ENCODE measurements around the gene DDX31.
"Not testable (repeated sequence)": the region's sequence is repeated elsewhere in the genome, so short reads cannot be mapped to it uniquely, and the experiment has no call there.

Gene DDX31

DNA sequence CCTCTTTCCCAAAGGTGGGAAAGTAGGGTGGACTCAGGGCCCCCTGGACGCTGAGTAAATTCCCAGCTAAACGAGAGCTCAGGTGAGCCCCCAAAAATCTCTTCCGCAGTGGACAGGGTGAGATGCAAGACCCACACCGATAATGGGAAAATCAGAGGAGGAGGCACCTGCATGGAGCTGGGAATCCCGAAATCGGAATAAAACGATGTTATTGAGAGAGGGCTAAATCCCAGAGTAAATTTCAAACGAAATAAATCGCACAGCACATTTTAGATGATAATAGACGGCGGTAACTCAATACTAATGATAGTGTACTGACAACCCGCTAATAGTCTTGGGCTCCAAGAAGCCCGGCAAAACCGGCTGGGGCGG lies 90.4 kb downstream of the DDX31 start:
- DNase-seq (ENCODE audit: low read depth in 2 of 2), result no peak

DNA sequence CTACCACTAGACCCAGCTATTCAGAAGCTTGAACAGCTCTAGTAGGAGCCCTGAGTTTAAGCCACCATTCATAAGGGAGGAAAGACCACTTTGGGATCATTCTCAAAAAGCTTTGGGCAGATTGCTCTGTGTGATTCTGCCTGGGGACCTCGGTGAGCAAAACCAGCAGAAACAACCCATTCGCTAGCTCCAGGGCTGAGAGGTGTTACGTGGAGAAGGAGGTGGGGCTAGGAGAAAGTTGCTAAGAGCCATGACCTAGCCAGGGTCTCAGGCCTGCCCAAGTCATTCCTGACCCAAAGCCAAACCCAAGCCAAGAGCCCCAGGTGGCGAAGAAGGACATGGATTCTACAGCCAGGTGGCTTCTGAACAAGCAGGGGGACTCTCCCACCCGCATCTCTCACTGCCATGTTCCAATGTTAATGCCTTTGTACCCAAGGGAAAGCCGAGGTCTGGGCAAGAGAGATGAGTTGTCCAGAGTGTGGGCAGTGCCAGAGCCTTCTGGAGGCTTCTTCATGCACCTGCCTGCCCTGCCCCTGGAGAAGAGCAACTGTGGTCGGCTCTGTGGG lies 91.3 kb downstream of the DDX31 start:
- DNase-seq (ENCODE audit: low read depth in 2 of 2), result no peak

DNA sequence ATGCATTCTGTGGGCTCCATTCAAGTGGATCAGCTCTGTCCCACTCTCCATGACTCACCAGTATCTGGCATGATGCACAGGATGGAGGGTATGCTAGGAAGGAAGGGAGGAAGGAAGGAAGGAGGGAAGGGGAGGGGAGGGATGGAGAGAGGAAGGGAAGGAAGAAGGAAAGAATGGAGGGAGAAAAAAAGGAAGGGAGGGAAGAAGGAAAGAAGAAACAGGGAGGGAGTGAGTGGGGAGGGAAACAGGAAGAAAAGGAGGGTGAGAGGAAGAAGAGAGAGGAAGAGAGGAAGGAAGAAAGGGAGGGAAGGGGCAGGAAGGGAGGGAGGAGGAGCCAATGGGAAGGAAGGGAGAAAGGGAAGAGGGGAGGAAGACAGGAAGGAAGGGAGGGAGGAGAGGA lies 92.7 kb downstream of the DDX31 start:
- DNase-seq (ENCODE audit: low read depth in 2 of 2), result no peak

DNA sequence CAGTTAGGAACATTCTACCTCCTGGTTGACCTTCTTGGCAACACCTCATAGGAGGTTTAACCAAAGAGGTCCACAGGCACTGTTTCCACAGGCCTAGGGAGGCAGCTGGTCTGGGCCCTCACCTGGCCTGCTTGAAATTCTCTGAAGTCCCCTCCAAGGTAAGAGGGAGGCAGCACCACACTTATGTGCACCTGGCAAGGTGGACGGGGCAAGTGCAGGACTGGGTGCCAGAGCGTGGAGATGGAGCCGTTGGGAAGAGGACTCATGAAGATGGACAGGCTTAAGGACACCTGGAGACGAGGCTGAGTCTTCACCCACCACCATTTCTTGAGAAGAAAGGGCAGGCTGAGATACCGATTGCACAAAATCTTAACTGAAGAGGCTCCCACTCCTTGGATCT lies 94.0 kb downstream of the DDX31 start:
- no peak for DNase-seq (ENCODE audit: low read depth in 2 of 2)

DNA sequence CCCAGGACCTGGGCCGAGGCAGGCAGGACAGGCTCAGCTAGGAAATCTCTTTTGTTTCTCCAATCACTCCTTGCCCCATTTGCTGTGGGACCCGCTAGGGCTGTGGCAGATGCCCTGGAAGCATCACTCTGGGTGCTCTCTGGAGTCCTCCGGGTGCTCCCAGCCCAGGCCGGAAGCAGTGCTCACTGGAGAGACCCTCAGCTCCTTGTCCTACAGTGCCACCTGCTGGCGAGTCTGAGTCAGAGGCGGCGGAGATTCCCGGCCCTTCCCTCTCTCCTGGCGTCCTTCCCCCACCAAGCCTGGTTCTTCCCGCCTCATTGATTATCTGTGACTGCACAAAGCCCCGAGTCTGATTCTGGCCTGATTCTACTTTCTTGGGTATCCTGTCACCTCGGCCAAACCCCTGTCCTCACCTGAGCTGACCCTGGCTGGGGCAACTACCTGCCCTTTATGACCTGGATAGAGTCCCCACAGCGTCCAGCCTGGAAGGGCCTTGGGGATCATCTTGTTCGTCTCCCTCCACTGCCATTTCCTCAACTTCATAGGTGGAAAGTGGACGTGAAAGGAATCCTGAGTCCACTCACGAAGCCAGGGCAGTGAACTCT lies 94.7 kb downstream of the DDX31 start:
- peak; percentile 42 to 45 for DNase-seq (ENCODE audit: low read depth in 2 of 2)

DNA sequence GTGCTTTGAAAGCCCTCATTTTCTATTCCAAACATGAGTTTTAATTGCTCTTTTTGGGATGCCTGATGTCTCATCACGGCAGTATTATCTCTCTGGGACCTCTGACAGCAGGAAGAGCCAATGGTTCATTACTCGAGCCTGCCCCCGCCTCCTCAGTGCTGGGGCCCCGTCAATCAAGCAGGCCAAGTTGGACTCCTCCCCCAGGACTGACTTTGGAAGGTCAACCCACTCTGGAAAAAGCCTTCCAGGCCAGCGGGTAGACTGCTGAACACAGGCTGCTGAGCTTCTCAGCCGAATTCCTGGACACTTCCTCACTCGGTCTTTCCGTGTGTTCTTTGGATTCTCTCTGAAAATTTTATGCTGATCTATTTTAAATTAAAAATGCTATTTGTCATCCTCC lies 96.9 kb downstream of the DDX31 start:
- DNase-seq (ENCODE audit: low read depth in 2 of 2), result no peak

DNA sequence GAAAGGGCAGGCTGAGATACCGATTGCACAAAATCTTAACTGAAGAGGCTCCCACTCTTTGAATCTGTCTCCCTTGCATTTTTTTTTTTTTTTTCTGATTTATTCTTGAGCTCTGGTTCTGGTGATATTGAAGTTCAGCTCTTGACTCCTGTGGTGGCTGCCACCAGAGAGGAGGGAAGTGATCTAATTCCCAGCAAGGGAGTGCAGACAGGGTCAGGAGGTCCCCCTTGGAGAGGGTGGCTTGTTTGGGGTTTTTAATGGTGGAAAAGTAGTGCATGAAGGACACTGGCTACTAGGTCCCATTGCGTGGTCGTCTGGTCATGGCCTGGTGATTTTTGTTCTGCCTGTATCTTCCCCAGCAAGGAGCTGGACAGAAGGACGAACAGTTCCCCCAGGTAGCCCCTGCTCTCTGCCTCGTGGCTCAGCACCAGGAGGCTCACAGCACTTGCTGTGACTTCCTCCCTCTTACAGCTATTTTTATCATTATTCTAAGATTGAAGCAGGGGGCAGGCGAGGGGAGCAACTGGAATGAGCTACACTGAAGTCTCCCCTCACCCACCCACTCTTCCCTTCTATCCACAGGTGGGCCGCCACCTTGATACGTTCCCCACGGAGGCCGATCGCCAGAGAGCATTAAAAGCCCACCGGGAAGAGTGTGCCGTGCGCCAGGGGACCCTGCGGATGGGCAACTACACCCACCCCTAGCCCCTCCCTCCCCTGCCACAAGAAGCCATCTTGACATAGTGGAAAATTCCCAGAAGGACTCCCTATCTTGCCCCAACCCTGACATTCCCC lies 97.8 kb downstream of the DDX31 start:
- no peak for DNase-seq (ENCODE audit: low read depth in 2 of 2)

DNA sequence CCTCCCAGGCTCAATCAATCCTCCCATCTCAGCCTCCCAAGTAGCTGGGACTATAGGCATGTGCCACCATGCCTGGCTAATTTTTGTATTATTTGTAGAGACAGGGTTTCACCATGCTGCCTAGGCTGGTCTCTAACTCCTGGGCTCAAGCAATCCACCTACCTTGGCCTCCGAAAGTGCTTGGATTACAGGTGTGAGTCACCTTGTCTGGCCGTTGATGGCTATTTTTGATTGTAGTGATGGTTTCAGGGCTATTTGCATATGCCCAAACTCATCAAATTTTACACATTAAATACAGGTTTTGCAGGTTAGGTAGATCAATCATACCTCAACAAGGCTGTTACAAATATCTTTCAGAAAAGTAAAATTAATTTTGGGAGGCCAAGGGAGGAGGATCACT lies 101.0 kb downstream of the DDX31 start:
- not testable (repeated sequence) for DNase-seq (ENCODE audit: low read depth in 2 of 2)

DNA sequence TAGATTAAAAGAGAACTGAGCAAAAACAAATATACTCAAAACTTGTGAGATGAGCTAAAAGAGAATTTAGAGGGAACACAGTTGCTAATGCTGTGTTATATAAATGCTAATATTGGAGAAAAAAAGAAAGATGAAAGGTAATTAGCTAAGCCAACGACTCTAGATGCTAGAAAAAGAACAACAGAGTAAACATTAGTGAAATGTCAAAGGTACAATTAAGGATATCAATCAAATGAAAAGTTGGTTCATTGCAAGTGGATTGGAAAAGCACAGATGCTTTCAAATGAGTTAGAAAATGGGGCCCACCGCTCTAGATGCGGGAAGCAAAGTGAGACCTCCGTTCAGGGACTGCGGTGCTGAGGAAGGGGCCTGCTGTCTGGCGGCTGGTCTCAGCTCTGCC lies 105.3 kb downstream of the DDX31 start:
- DNase-seq (ENCODE audit: low read depth in 2 of 2), result no peak

DNA sequence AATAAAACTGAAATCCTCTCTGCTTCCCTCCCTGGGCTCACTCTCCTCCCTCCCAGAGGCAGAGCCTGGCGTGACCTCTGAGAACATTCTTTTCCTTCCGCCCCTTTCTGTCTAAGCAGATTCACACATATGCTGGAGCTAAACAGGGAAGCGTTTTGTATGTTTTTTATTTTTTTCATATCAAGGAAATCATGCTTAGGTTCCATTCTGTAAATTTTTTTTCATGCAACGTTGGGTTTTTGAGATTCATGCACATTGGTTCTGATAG lies 107.5 kb downstream of the DDX31 start:
- no peak for DNase-seq (ENCODE audit: low read depth in 2 of 2)

DNA sequence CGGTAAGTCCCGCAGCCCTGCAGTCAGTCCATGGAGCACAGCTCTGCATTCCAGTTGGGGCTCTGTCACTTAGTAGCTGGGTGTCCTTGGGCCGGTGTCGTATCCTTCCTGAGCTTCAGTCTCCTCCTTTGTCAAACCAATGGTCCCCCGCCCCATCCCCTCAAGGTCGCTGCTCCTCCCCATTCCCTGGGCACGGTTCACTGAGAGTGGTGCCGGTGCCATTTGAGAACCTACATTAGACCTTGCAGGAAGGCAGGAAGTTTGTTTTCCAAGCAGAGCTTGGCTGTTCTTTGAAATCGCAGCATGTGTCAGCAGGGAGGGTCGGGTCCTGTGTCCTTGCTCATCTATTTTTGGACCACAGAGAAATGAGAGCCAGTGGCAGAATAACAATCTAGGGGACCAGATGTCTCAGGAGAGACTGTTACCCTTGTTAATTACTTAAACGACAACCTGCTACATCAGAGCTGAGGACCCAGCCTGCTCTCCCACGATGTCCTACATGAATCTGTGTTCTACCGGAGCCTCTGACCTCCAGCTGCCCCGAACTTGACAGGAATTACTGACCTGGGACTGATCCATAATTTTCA lies 109.1 kb downstream of the DDX31 start:
- DNase-seq (ENCODE audit: low read depth in 2 of 2), result no peak

DNA sequence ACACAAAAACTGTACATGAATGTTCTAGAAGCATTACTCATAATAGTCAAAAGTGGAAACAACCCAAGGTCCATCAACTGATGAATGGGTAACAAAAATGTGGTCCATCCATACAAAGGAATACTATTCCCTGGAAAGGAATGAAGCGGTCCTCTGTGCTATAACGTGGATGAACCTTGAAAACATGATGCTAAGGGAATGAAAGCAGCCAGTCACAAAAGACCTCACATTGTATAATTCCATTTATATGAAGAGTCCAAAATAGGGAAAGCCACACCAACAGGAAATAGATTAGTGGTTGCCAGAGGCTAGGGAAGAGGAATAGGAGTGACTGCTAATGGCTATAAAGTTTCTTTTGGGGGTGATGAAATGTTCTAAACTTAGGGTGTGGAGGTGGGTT lies 110.1 kb downstream of the DDX31 start:
- no peak for DNase-seq (ENCODE audit: low read depth in 2 of 2)

DNA sequence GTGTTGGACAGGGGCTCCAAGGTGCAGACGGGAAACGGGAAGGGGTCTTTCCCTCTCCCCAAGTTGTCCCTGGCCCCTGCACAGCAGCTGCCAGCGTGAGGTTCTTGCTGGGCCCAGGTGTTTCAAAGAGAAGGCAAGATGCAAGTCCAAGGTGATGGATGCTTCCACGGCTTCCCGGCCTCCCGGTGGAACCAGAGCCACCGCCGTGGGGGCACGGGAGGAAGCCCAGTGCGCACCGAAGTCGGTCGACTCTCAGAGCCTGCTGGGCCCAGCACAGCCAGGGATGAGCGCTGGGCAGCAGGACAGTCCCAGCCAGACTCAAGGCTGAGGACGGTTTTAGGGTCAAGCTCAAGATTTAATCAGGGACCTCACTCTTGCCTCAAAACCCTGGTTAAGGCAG lies 112.6 kb downstream of the DDX31 start:
- DNase-seq (ENCODE audit: low read depth in 2 of 2), result no peak

DNA sequence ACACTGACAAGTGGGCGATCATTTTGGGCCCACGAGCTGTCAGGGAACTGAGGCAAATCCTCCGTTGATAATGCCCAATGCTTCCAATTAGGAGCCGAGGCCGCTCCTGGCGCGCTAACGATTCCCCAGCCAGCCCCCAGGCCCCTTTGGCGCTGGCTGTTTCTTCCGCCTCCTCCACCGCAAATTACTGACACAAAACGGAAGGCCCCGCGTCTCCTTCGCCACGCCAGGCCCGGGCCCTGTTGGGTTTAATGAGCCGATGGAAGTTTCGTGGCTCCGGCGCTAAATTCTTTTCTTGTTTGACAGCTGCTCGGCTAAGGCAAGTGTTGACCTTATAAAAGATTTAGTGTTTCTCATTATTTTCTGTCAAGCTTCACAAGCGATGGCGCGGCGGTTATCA lies 113.1 kb downstream of the DDX31 start:
- no peak for DNase-seq (ENCODE audit: low read depth in 2 of 2)

DNA sequence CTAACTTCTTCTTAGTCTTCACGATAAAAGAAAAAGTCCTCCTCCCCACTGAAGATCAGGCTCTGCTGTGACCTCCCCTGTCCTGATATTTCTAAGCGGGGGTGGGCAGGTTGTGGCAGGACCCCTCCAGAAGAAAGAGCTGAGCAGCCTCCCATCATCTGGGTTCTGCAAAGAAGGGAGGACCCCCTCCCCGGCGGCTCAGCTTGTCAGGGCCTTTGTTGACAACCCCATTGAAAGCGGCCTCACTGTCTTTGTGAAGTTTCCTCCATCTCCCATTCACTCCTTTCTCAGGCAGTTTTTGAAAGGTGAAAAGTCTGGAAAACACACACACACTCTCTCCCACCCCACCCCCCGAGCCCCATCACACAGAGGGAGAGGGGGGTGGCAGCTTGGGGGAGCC lies 113.5 kb downstream of the DDX31 start:
- DNase-seq (ENCODE audit: low read depth in 2 of 2), result no peak

DNA sequence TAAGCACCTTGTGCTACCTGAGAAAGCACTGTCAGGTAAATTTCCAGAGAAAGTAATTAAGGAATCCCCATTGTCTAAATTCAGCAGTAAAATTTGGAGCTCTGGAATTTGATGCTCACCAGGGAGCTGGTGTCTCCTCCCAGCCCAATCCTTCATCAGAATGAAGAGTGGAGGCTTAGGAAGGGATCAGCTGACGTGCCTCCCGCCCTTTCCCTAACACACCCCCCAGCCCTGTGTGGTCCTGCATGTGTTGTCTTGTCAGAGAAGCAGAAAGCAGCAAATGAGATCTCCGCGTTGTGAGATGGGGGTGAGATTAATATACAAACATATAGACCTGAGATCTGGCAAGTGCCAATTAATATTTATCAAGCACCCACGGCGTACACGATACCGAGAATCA lies 114.3 kb downstream of the DDX31 start:
- no peak for DNase-seq (ENCODE audit: low read depth in 2 of 2)

DNA sequence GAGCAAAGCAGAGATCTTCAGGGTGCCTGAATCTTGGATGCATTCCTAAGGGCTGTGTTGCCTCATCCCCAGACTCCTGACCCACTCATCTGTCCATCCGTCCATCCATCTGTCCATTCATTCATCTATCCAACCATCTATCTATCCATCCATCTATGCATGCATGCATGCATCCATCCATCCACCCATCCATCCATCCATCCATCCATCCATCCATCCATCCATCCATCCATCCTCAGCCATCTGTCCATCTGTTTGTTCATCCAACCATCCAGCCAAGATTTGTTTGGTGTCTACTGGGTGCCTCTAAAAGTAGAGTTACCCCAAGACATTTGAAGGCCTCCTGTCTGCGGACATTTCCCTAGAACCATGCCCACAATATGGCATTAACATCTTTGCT lies 115.0 kb downstream of the DDX31 start:
- no peak for DNase-seq (ENCODE audit: low read depth in 2 of 2)

DNA sequence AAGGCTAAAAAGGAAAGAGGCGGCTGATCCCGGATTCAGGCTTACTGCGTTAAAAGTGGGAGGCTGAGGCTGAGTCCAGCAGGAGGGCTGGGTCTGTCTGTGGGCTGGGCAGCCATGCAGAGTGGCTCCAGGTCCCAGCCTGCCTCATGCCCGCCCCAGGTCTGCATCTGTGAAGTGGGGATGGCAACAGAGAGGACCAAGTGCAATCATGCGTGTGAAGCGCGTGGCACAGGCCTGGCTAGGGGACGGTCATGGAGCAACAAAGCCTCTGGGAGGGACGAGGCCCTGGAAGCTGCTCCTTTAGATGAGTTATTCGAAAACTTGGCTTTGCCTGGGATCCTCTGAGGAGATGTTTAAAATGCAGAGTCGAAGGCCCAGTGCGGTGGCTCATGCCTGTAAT lies 117.7 kb downstream of the DDX31 start:
- DNase-seq (ENCODE audit: low read depth in 2 of 2), result no peak

DNA sequence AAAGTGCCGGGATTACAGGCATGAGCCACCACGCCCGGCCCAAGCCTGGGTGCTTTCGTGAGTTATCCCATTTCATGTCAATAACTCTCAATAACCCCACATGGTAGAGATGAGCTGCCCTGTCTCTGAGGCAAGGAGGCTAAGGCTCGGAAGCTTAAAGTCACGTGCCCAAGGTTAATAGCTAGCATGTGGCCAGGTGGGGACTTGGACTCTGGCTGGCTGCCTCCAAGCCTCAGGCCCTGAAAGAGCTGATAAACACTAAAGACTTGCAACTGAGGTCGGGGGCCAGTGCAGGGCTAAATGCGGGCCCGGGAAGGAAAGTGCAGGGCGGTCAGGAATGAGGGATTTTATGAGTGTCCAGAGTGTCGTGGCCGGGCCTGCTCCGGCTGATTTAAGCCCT lies 118.2 kb downstream of the DDX31 start:
- no peak for DNase-seq (ENCODE audit: low read depth in 2 of 2)

DNA sequence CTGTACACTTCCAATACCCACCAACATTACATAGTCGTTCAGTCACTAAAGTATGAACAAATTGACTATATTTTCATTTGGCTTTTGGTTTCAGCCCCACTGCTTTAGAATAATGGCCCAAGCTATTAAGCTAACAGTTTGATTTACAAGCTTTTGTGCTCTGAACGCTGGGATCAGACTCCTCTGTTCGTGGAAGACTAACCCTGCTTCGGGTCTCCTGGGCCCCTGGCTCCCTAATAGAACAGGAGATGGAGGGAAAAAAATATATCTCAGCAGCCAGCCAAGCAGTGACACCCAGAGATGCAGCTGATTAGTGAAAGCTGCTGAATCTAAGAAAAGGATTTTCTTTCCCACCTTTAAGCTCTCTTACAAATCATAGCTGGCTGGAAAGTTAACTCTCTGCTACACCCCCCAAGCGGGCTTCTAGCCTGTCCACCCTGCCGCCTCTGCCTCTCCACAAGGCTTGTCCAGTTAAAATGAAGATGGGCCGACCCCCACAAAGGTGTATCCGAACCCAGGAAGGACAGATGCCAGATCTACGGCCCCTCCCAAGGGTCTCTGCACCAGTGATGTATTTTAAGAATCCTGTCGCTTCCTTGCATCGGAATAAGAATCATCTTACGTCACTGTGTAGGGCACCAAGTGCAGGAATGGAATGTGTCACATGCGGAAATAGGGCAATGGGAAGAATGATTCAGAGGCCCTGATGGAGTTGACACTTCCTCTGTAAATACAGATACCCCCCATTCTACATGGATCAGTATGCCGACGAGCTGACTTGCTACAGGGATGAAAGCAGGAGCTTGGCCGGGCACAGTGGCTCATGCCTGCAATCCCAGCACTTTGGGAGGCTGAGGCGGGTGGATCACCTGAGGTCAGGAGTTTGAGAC lies 120.8 kb downstream of the DDX31 start:
- no peak for DNase-seq (ENCODE audit: low read depth in 2 of 2)

DNA sequence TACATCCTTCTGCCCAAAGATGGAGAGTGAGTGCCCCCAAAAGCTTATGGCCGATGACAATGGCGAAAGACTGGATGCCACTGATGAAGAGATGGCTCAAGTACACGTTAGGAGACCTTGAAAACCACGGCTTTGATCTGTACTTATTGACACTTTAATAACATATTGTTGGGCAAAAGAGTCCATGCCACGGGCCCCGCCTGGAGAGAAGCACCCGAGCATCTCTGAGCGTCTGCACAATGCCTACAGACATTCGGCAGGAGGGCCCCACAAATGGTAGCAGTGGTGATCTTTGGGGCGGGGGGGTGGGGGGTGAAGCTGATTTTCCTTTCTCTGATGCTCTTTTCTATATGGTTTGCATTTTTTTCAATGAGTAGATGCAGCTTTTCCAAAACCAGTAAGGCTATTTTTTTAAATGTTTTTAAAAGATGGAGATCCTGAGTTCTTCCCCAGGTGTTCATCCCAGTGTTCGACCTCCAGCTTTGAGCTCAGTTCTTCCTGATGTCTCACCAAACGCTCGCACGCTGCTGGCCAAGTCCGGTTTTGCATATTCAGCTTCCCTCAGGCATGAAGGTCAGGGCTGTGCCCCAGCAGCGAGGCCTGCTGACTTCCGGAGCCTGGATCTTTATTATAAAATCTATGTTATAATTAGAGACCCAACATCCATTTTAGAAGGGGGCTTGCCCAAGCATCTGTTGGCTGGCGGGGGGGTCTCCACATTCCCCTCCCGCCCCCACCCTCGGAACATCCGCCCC lies 121.6 kb downstream of the DDX31 start:
- DNase-seq (ENCODE audit: low read depth in 2 of 2), result no peak

DNA sequence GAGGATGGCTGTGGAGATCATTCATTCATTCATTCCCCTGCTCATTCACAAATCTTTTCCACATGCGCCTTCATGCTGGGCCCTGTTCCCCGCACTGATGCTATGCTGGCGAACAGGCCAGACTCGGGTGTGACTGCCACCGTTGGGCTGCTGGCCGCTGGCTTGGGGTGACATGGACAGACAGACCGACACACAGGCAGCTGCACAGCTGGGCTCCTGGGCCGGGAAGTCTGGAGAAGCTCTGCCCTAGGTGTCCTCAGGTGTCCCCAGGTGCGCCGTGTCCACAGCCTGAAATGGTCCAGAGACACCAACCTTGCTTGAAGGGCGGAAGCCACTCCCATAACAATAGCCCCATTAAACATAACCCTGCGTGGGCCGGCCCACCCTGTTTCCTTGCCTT lies 122.3 kb downstream of the DDX31 start:
- no peak for DNase-seq (ENCODE audit: low read depth in 2 of 2)

Measured in stimulated activated CD4-positive, alpha-beta T cell treated with anti-CD3 and anti-CD28 coated beads, Interleukin-4, amount 100 ng/mL, for 48 hours (primary cell).